HL-60 (cell line): ENCODE data around the gene MRPL37.

Experiments used
- DNase-seq, 2 experiments: peaks; one replicate each; pipeline ENCODE4 v3.0.0-alpha.2; 2010 to 2020; ENCODE audit warnings: low read depth in 1 of 2, low spot score in 1 of 2
- H3K27ac ChIP-seq: fragments of 250-450 bp; sonication (Bioruptor Pico); replicated peaks from 2 replicates; pipeline ENCODE4 v1.5.1; 2020; ENCODE audit warnings: mild to moderate bottlenecking, moderate library complexity
- H3K27me3 ChIP-seq: fragments of 250-450 bp; sonication (Bioruptor Pico); 2 replicates; pipeline ENCODE4 v1.5.1; 2021; ENCODE audit warnings: mild to moderate bottlenecking, moderate library complexity; ENCODE audit not compliant: insufficient read depth, poor library complexity, severe bottlenecking
- H3K4me3 ChIP-seq: replicated peaks from 2 replicates; pipeline ENCODE4 v1.5.1; 2011; ENCODE audit warnings: mild to moderate bottlenecking, control low read depth, low read length; ENCODE audit not compliant: insufficient read depth
- CTCF ChIP-seq: IDR thresholded peaks from one replicate; pipeline ENCODE4 v1.5.1; 2011; ENCODE audit warnings: low read length, control low read depth, inconsistent platforms; ENCODE audit not compliant: insufficient read depth
- GABPA ChIP-seq: IDR thresholded peaks from 2 replicates; pipeline ENCODE4 v1.6.1; 2012; ENCODE audit warnings: low read depth
- POLR2AphosphoS5 ChIP-seq: IDR thresholded peaks from 2 replicates; pipeline ENCODE4 v1.6.1; 2012; ENCODE audit warnings: low read depth
- SPI1 ChIP-seq: IDR thresholded peaks from 2 replicates; pipeline ENCODE4 v1.6.1; 2012; ENCODE audit warnings: low read depth, mild to moderate bottlenecking, borderline replicate concordance
- TF ChIP-seq, protein P1 (sequence below): IDR thresholded peaks from 2 replicates; pipeline ENCODE4 v1.6.1; 2012; ENCODE audit warnings: low read depth; ENCODE audit not compliant: insufficient replicate concordance

Gene MRPL37

DNA sequence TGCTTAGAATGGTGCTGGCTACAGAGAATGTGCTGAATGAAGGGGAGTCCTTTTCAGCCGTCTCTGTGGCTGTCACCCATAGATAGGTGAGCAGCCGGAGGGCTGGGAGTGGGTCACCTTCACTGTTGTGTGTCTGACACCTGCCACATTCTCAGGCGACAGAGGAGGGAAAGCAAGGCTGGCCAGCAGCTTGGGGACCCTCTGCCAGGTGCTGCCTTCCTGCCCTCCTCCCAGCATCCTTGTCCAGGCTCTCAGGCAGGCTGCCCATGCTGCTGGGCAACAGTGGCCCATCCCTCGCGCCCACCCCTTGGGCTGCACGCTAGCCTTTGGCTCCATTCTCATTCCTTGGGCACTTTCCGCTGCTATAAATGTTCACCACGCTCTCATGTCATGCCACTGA, 22.2 kb upstream of the MRPL37 start:
- DNase-seq: no peak
- Histone ChIP-seq H3K27ac (no peak overlapping the region), H3K27me3 (no peaks in the 10 kb centered on the region), H3K4me3 (no peak overlapping the region)
- TF ChIP-seq SPI1 (no peak), GABPA (no peak), CTCF (no peak), POLR2AphosphoS5 (no peak)
- TF ChIP-seq, protein P1, sequence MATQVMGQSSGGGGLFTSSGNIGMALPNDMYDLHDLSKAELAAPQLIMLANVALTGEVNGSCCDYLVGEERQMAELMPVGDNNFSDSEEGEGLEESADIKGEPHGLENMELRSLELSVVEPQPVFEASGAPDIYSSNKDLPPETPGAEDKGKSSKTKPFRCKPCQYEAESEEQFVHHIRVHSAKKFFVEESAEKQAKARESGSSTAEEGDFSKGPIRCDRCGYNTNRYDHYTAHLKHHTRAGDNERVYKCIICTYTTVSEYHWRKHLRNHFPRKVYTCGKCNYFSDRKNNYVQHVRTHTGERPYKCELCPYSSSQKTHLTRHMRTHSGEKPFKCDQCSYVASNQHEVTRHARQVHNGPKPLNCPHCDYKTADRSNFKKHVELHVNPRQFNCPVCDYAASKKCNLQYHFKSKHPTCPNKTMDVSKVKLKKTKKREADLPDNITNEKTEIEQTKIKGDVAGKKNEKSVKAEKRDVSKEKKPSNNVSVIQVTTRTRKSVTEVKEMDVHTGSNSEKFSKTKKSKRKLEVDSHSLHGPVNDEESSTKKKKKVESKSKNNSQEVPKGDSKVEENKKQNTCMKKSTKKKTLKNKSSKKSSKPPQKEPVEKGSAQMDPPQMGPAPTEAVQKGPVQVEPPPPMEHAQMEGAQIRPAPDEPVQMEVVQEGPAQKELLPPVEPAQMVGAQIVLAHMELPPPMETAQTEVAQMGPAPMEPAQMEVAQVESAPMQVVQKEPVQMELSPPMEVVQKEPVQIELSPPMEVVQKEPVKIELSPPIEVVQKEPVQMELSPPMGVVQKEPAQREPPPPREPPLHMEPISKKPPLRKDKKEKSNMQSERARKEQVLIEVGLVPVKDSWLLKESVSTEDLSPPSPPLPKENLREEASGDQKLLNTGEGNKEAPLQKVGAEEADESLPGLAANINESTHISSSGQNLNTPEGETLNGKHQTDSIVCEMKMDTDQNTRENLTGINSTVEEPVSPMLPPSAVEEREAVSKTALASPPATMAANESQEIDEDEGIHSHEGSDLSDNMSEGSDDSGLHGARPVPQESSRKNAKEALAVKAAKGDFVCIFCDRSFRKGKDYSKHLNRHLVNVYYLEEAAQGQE: no peak

DNA sequence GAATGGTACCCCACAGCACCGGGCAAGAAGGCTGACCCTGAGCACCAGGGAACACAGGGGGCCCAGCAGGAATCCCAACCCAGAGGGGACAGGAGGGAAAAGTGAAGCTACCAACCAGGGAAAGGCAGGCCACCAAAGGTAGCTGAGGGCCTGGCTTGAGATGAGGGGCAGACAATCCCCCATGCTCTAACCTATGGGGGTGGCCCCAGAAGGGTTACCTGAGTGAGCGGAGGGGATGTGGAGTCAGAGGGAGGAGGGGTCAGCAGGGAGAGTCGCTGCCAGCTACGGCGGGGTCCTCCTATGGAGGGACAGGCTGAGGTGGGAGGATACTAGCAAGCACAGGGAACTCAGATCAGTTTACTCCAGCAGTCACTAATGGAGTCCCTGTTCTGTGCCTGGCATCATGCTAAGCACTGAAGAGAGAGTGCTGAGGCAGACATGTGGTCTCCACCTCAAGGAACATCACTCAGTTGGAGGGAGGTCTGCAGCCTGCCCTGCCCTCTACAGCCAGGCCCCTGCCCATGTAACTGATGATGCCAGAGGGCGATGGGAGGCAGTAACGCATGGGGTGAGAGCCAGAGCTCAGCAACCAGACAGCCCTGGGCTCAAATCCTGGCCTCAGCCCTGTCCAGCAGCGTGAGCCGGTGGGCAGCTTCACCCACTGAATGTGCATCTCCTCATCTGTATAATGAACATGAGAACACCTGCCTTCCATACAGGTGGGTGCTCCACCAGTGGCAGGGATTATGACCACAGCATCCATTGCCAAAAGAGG, 21.5 kb upstream of the MRPL37 start:
- DNase-seq: no peak
- Histone ChIP-seq H3K4me3 (no peak overlapping the region), H3K27ac (no peak overlapping the region), H3K27me3 (no peaks in the 10 kb centered on the region)
- TF ChIP-seq, protein P1: no peak
- TF ChIP-seq GABPA (no peak), SPI1 (no peak)

DNA sequence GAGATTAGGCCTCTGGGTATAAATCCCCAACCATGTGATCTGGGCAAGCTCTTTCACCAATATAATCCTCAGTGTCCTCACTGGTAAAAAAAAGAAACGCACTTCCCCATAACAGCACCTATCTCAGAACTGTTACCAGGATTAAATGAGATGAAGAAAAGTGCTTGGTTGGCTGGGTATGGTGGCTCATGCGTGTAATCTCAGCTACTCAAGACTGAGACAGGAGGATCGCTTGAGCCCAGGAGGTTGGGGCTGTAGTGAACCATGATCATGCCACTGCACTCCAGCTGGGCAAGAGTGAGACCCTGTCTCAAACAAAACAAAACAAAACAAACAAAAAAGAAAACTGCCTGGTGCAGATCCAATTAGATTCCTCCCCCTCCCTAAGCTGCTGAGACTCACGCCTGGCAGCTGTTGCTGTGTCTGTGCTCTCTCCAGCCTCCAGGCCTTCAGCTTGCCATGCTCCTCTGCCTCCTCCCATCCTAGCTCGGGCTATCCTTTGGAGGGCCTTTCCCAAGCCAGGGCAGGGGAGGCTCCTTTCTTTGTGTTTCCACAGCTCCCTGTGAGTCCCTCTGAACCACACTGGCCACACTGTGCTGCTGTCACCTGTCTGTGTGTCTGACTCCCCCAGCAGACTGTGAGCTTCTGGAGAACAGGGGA, 19.1 kb upstream of the MRPL37 start:
- Histone ChIP-seq H3K4me3 (no peak overlapping the region), H3K27me3 (no peaks in the 10 kb centered on the region), H3K27ac (no peak overlapping the region)
- no peak for DNase-seq
- TF ChIP-seq POLR2AphosphoS5: no peak

- no peaks in the 10 kb centered on the region for H3K27me3 ChIP-seq
- H3K4me3 ChIP-seq: no peak overlapping the region
- DNase-seq: no peak
- no peak overlapping the region for H3K27ac ChIP-seq
- TF ChIP-seq, protein P1: no peak
- TF ChIP-seq GABPA (no peak), CTCF (no peak), SPI1 (no peak), POLR2AphosphoS5 (no peak)
Observed at GRCh38 chr1:54186056-54186455, 13.9 kb upstream of the MRPL37 start.
